ENCODE data around the gene KASH5.

DNA sequence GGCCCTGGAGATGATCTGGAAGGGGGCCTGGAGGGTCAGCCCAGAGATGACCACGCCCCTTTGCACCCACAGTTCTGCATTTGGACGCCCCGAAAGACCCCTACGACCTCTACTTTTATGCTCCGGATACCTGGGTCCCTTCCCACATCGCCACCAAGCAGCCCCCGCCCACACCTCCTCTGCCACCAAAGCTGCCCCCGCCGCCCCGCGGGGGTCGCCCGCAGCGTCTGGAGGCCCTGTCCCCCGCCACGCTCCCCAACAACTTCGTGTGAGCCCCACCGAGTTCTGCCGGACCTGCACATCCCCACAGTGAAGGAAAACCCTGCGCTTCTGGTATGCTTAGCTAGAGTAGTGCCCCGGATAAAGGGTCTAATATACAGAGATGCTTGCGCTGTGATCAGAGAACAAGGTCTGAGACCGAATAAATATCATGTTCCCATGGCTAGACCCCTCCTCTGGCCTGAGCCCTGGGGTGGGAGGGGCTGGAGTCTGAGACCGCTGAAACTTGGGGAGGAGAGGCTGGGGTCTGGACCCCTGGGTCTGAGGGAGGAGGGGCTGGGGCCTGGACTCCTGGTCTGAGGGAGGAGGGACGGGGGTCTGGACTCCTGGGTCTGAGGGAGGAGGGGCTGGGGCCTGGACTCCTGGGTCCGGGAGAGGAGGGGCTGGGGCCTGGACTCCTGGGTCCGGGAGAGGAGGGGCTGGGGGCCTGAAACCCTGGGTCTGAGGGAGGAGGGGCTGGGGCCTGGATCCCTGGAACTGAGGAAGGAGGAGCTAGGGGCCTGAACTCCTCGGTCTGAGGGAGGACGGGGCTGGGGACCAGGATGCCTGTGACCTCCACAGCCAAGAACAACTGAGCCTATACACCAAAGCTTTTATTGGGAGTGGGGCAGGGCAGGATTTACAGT lies 40.8 kb downstream of the KASH5 start:
- TF ChIP-seq, protein P1, sequence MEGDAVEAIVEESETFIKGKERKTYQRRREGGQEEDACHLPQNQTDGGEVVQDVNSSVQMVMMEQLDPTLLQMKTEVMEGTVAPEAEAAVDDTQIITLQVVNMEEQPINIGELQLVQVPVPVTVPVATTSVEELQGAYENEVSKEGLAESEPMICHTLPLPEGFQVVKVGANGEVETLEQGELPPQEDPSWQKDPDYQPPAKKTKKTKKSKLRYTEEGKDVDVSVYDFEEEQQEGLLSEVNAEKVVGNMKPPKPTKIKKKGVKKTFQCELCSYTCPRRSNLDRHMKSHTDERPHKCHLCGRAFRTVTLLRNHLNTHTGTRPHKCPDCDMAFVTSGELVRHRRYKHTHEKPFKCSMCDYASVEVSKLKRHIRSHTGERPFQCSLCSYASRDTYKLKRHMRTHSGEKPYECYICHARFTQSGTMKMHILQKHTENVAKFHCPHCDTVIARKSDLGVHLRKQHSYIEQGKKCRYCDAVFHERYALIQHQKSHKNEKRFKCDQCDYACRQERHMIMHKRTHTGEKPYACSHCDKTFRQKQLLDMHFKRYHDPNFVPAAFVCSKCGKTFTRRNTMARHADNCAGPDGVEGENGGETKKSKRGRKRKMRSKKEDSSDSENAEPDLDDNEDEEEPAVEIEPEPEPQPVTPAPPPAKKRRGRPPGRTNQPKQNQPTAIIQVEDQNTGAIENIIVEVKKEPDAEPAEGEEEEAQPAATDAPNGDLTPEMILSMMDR (conservative IDR thresholded peaks at IDR 0.05; ENCODE audit: low read depth, low read length), result no peak
- TF ChIP-seq EZH2 (IDR thresholded peaks at IDR 0.05; ENCODE audit: low read length, unreplicated experiment) (no peak), EZH2phosphoT487 (IDR thresholded peaks at IDR 0.05; ENCODE audit: borderline replicate concordance, low read length) (no peak)

Data from PC-3 (cell line).